Tibial nerve (tissue), 4 donors: ENCODE measurements around the gene ZNF226.

Source experiments
- CTCF ChIP-seq, 5 experiments: fragments of 200-600 bp in 3 of 5; fragments of 450-650 bp in 2 of 5; sonication (generic) in 3 of 5; IDR thresholded peaks; one replicate each; pipeline ENCODE4 v1.5.1; 2016 to 2019; ENCODE audit warnings: antibody characterized with exemption in 5 of 5, mild to moderate bottlenecking in 3 of 5, moderate library complexity in 2 of 5
- EP300 ChIP-seq, 2 donors: sonication (generic); formaldehyde crosslinking; IDR thresholded peaks; one replicate each; pipeline ENCODE4 v1.6.1; 2017; ENCODE audit warnings: antibody characterized with exemption in 2 of 2, mild to moderate bottlenecking in 1 of 2
- POLR2A ChIP-seq, 2 donors: fragments of 450-650 bp; IDR thresholded peaks; one replicate each; pipeline ENCODE4 v1.6.1; 2017; ENCODE audit warnings: antibody characterized with exemption in 2 of 2, mild to moderate bottlenecking in 2 of 2, moderate library complexity in 2 of 2

- TF ChIP-seq CTCF (IDR thresholded peaks at IDR 0.05) (no peak), EP300 (IDR thresholded peaks at IDR 0.05) (no peak), POLR2A (IDR thresholded peaks at IDR 0.05) (no peak)
Observed at GRCh38 chr19:44202470-44202869, 37.6 kb downstream of the ZNF226 start.
